Effector memory CD4-positive, alpha-beta T cell (primary cell): ENCODE data around the gene LRP6.
"Not testable (repeated sequence)": the region's sequence is repeated elsewhere in the genome, so short reads cannot be mapped to it uniquely, and the experiment has no call there.

Experiments used
- DNase-seq, 3 donors: peaks; one replicate each; pipeline ENCODE4 v3.0.0-alpha.2; 2020
- H3K27ac ChIP-seq: 2 replicates; pipeline ENCODE4 v1.7.0; 2013; ENCODE audit warnings: mild to moderate bottlenecking, low read length, moderate library complexity; ENCODE audit not compliant: insufficient read depth, poor library complexity, severe bottlenecking
- H3K27me3 ChIP-seq: replicated peaks from 2 replicates; pipeline ENCODE4 v1.7.0; 2013; ENCODE audit warnings: mild to moderate bottlenecking, low read length; ENCODE audit not compliant: insufficient read depth, control insufficient read depth, poor library complexity, severe bottlenecking
- H3K36me3 ChIP-seq: 2 replicates; pipeline ENCODE4 v1.7.0; 2013; ENCODE audit warnings: mild to moderate bottlenecking, low read length, moderate library complexity; ENCODE audit not compliant: control insufficient read depth, insufficient read depth
- H3K4me1 ChIP-seq: 2 replicates; pipeline ENCODE4 v1.7.0; 2013; ENCODE audit warnings: low read length, mild to moderate bottlenecking; ENCODE audit not compliant: control insufficient read depth, insufficient read depth, poor library complexity, severe bottlenecking
- H3K4me3 ChIP-seq: 2 replicates; pipeline ENCODE4 v1.7.0; 2013; ENCODE audit warnings: low read length, low read depth, mild to moderate bottlenecking; ENCODE audit not compliant: insufficient read depth, poor library complexity, severe bottlenecking
- H3K9me3 ChIP-seq: 2 replicates; pipeline ENCODE4 v1.7.0; 2013; ENCODE audit warnings: mild to moderate bottlenecking, low read length, moderate library complexity; ENCODE audit not compliant: control insufficient read depth

Gene LRP6

GRCh38 chr12:12266389-12266872, 413 bp downstream of the LRP6 start:
- no peaks in the 10 kb centered on the region for H3K9me3 ChIP-seq
- no peak overlapping the region for H3K27ac ChIP-seq
- DNase-seq = no peak
- H3K27me3 ChIP-seq = no peaks in the 10 kb centered on the region
- H3K36me3 ChIP-seq = no peaks in the 10 kb centered on the region
- peak overlapping the region; percentile 92 for H3K4me3 ChIP-seq
- peaks cover 9% of the 10 kb centered on the region for H3K4me1 ChIP-seq

- Histone ChIP-seq H3K36me3 (no peaks in the 10 kb centered on the region), H3K27ac (no peak overlapping the region), H3K4me3 (peak overlapping the region; percentile 92), H3K4me1 (peaks cover 9% of the 10 kb centered on the region), H3K9me3 (no peaks in the 10 kb centered on the region), H3K27me3 (no peaks in the 10 kb centered on the region)
- no peak for DNase-seq
Measured at GRCh38 chr12:12265571-12266388, 1.1 kb downstream of the LRP6 start.

GRCh38 chr12:12265035-12265434, 1.8 kb downstream of the LRP6 start:
- Histone ChIP-seq H3K27ac (no peak overlapping the region), H3K4me3 (no peak overlapping the region), H3K9me3 (no peaks in the 10 kb centered on the region), H3K36me3 (no peaks in the 10 kb centered on the region), H3K4me1 (peaks cover 9% of the 10 kb centered on the region), H3K27me3 (no peaks in the 10 kb centered on the region)
- DNase-seq = no peak

GRCh38 chr12:12263909-12264308, 2.9 kb downstream of the LRP6 start:
- no peaks in the 10 kb centered on the region for H3K27me3 ChIP-seq
- no peak overlapping the region for H3K4me3 ChIP-seq
- H3K27ac ChIP-seq = no peak overlapping the region
- DNase-seq = no peak
- H3K9me3 ChIP-seq = no peaks in the 10 kb centered on the region
- no peaks in the 10 kb centered on the region for H3K36me3 ChIP-seq
- peaks cover 9% of the 10 kb centered on the region for H3K4me1 ChIP-seq

GRCh38 chr12:12256291-12256757, 10.5 kb downstream of the LRP6 start:
- DNase-seq = not testable (repeated sequence)

GRCh38 chr12:12254553-12254952, 12.3 kb downstream of the LRP6 start:
- Histone ChIP-seq H3K27ac (no peak overlapping the region), H3K4me3 (no peak overlapping the region), H3K4me1 (no peaks in the 10 kb centered on the region), H3K36me3 (no peaks in the 10 kb centered on the region), H3K9me3 (no peaks in the 10 kb centered on the region), H3K27me3 (no peaks in the 10 kb centered on the region)
- no peak for DNase-seq

More at GRCh38 chr12:12256291-12256757, 10.5 kb downstream of the LRP6 start:
- H3K4me3 ChIP-seq, H3K4me1 ChIP-seq, H3K27ac ChIP-seq, H3K9me3 ChIP-seq, H3K36me3 ChIP-seq, H3K27me3 ChIP-seq: not testable (repeated sequence)

- no peaks in the 10 kb centered on the region for H3K27me3 ChIP-seq
Measured at GRCh38 chr12:12249216-12250050, 17.4 kb downstream of the LRP6 start.

GRCh38 chr12:12247584-12247983, 19.3 kb downstream of the LRP6 start:
- Histone ChIP-seq H3K9me3 (no peaks in the 10 kb centered on the region), H3K4me1 (no peaks in the 10 kb centered on the region), H3K27me3 (no peaks in the 10 kb centered on the region), H3K4me3 (no peak overlapping the region), H3K27ac (no peak overlapping the region), H3K36me3 (no peaks in the 10 kb centered on the region)
- DNase-seq = no peak

More at GRCh38 chr12:12249216-12250050, 17.4 kb downstream of the LRP6 start:
- no peak overlapping the region for H3K4me3 ChIP-seq
- no peak for DNase-seq
- H3K9me3 ChIP-seq = no peaks in the 10 kb centered on the region
- H3K36me3 ChIP-seq = no peaks in the 10 kb centered on the region
- H3K4me1 ChIP-seq = no peaks in the 10 kb centered on the region
- H3K27ac ChIP-seq = no peak overlapping the region

GRCh38 chr12:12244341-12244740, 22.5 kb downstream of the LRP6 start:
- H3K4me1 ChIP-seq = no peaks in the 10 kb centered on the region
- DNase-seq = no peak
- H3K27ac ChIP-seq = no peak overlapping the region
- H3K9me3 ChIP-seq = no peaks in the 10 kb centered on the region
- H3K36me3 ChIP-seq = no peaks in the 10 kb centered on the region
- H3K27me3 ChIP-seq = no peaks in the 10 kb centered on the region
- no peak overlapping the region for H3K4me3 ChIP-seq
